WTC11 (cell line): ENCODE data around the gene TSKU.

Experiments
- NFYB ChIP-seq: sonication (generic); formaldehyde crosslinking; conservative IDR thresholded peaks from 2 replicates; pipeline ENCODE4 v1.8.0; 2022; ENCODE audit warnings: low read depth, missing genetic modification reagents
- PRRX2 ChIP-seq: fragments of 250-450 bp; sonication (Bioruptor Pico); IDR thresholded peaks from 2 replicates; pipeline ENCODE4 v1.8.0; 2021; ENCODE audit warnings: mild to moderate bottlenecking

DNA sequence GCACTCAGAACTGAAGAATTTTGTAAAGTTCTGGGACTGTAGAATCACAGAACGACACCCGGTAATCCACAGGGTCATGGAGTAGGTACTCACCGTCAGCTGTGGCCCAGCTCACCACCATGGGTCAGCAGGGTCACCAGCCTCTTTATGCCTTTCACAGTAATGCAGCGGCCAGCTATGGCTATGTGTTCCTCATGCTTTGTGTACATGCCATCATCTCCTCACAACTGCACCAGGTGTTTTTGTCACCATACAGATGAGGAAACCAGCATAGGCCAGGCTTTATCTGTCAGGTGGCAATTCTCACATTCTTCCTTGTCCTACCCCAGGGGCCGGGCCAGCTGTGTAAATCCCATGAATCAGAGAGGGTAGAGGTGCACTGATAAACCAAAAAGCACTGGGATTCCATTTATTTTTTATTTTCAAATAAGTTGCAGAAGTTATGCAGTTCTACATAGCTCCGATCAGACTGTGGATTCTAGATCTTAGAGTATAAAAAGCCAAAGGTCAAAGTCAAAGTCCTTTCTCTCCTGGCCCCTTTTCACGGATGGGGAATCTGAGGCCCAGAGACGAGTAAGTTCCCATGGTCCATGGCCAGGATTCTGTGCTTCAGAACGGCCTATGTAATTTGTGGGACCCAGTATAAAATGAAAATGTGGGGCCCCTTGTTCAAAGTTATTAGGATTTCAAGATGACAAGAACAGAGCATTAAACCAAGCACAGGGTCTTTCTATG, 17.5 kb downstream of the TSKU start:
- no peak for TF ChIP-seq NFYB (CRISPR knock-in tag)
- no peak for TF ChIP-seq PRRX2 (CRISPR knock-in tag)
